Left renal cortex interstitium (tissue), 4 donors: ENCODE measurements around the gene FHOD3. TPM values are rescaled to one million over a fixed set of nuclear protein-coding genes. Genes with fewer than 3 reads are reported as not detected.

Experiments used
- DNase-seq, 4 donors: peaks; one replicate each; pipeline ENCODE4 v3.0.0-alpha.2; 2013; ENCODE audit warnings: low read depth in 4 of 4, low spot score in 2 of 4, missing footprints in 1 of 4
- polyA plus RNA-seq, 4 donors: library from polyadenylated mRNA; unstranded; fragments of 120-200 nt; gene quantifications; one replicate each; pipeline ENCODE4 v1.2.1, GENCODE V29; 2013; ENCODE audit not compliant: insufficient read length in 4 of 4

FHOD3 gene
- polyA plus RNA-seq, 4 donors, result 35.3 to 42.9 (median 40.5) TPM

- no peak for DNase-seq
Measured at GRCh38 chr18:36402765-36403396, 105.4 kb downstream of the FHOD3 start.

- DNase-seq, result no peak
Measured at GRCh38 chr18:36403896-36404820, 106.6 kb downstream of the FHOD3 start.

- no peak for DNase-seq
Measured at GRCh38 chr18:36405611-36406010, 108.1 kb downstream of the FHOD3 start.

GRCh38 chr18:36406805-36407204, 109.3 kb downstream of the FHOD3 start:
- DNase-seq, result no peak

DNA sequence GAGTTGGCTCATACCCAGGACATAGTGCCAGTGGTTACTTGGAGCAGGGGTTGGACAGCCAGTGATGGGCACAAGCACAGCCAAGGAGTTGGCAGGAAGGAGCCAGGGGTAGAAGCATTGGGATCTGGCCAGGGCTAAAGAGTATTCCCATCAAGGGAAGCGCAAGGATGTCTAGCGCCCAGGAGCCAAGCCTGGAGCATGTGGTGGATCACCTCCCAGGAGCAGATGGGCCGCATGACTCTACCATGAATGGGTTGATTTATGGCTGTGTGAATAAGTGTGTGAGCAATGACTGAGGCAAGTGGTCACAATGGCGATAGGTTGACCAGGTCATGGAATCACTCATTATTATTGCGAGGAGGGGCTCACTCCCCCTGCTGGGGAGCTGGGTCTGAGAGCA, 111.1 kb downstream of the FHOD3 start:
- no peak for DNase-seq

DNA sequence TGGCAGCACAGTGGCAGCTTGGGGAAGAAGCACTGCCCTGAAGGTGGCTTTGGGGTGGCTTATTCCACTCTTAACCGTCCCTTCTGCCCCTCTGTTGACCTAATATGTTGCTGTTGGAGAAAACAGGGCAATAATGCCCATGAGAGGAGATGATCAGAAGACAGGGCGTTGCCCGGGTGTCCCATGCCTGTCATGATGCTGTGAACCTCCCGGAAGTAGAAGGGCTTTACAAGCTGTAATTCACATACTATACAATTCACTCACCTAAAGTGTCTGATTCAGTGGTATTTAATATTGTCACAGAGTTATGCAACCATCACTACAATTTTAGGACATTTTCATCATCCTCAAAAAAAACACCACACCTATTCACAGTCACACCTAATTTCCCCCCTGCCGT, 112.3 kb downstream of the FHOD3 start:
- no peak for DNase-seq

GRCh38 chr18:36410346-36410745, 112.8 kb downstream of the FHOD3 start:
- DNase-seq, result no peak

DNA sequence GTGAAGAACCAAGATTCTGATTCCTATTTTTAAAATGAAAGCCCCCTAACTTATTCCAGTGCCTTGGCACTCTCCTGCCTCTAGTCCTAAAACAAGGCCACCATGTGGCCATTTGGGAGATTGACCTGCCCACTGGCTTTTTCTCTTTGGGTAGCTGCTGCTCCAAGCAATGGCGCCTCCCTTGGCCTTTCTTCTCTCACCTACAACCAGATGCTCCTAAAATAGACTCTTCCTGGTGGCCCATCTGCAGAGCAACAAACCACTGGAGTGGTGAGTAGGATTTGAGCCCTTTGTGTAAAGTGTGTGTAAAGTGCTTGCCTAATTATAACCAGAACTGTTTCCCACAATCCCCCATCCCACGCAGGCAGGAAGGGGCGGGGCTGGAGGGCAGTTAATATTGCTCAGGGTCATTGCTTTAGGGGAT, 114.2 kb downstream of the FHOD3 start:
- no peak for DNase-seq

DNA sequence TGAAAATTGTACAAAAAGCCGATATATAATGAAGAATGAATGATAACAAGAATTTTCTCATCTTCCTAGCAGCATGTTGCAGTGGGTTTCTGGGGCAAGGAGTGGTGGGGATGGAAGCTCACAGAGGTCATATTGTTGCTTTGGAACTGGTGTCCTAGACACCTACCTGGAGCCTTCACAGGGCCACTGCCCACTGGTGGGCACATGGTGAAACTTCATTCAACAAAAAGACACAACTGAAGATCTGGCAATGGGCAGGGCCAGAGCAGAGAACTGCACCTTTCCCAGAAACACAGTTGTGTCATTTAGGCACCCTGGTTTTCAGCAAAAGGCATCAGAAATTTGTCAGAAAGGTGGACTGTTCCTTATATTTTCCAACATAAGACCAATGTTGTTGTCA, 115.3 kb downstream of the FHOD3 start:
- no peak for DNase-seq

GRCh38 chr18:36415171-36415570, 117.7 kb downstream of the FHOD3 start:
- no peak for DNase-seq

GRCh38 chr18:36415625-36416024, 118.1 kb downstream of the FHOD3 start:
- no peak for DNase-seq

GRCh38 chr18:36419188-36419899, 121.8 kb downstream of the FHOD3 start:
- DNase-seq, result no peak

DNA sequence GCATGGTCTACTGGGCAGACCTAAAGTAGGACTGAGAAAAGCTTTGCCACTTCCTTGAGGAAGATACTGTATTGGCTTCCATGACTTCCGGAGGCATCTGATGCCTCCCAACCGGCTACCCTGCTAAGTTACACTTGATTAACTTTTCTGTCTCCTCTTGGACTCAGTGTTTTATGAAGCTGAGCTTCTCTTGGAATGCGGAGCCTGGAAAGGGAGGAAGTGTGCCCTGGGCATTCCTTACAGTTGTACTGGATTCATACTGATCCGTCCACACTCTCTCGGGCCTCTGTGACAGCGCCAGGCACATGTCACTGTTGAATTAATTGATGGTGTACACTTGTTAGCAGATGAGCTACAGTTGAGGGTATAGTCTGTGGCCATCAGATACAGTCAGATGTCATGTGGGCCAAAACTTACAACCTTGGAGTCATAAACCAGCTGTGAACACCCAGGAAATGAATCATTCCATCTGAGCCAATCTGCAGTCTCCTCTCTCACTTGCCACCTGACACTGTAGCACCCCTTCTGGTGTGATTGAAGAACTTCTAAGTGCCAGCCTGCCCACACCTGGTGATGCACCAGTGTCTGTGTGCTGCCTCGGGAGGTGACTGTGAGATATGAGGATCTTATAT, 122.5 kb downstream of the FHOD3 start:
- peak in 1 of 4 donors; percentile 32 for DNase-seq

- no peak for DNase-seq
Measured at GRCh38 chr18:36420826-36421225, 123.3 kb downstream of the FHOD3 start.

DNA sequence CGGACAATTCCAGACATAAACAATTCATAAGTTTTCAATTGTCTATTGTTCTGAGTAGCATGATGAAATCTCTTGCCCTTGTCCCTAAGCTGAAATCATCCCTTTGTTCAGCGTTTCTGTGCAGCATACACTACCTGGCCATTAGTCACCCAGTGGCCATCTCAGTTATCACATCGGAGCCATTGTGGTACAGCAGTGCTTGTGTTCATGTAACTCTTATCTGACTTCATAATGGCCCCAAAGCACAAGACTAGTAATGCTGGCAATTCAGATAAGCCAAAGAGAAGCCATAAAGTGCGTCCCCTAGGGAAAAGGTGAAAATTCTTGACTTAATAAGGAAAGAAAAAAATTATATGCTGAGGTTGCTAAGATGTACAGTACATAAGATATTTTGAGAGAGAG, 127.2 kb downstream of the FHOD3 start:
- DNase-seq, result no peak

DNA sequence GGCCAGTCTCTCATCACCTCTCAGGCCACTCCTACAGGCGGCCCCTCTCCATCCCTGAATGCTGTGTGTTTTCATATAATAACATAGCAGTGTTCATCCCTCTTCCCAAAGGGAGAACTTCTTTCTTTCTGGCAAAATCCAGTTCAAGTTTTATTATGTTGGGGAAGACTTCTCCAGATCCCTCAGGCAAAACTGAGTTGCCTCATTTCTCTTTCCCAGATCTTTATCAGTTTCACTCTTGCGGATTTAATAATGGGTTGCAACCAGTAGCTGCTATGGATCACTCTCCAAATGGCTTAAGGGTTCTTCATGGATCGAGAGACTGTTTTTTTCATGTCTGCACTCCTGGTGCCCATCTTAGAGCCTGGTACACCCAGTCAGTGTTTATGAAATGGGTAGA, 129.9 kb downstream of the FHOD3 start:
- DNase-seq, result no peak

DNA sequence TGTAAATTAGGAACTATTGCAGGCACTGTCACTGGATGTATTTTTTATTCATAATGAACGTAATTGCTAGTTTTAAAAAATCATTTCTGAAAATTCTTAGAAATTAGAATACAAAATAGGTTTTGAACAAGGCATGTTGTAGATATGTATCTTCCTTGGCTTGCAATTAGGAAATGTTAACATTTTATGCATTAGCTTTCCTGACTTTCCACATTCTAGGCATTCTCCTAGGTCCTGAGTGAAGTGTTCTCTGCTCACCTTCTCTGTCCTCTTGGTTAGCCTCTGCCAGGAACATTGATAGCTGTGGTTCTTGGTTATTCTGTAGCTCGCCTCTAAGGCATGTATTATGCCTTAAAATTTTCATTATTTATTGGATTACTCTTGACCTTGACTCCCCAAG, 130.3 kb downstream of the FHOD3 start:
- DNase-seq, result no peak

DNA sequence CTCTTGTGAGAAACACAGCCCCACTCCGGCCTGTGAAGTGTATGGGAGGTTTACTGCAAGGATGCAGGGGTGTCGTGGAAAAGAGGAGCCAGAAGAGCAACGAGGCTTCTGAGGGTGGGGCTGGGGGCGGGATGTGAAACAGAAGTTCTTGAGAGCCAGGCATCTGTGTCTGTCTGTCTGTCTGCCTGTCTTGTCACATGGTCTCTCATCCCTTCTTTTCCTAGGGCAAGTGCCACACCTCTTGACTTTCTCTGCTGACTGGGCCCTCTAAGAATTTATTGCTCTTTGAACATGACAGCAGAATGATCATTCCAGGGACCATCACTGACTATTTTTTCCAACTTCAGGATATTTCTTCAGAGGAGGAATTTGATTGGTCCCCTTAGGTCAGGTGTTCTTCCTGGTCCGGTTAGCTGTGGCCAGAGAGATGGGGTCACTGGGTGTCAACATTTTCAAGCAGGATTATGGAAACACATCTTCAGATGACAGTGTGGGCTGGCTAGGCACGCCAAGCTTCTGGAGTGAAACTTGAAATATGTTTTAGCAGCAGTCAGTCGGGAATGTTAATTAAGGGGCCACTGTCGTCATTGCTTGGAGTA, 131.0 kb downstream of the FHOD3 start:
- no peak for DNase-seq

DNA sequence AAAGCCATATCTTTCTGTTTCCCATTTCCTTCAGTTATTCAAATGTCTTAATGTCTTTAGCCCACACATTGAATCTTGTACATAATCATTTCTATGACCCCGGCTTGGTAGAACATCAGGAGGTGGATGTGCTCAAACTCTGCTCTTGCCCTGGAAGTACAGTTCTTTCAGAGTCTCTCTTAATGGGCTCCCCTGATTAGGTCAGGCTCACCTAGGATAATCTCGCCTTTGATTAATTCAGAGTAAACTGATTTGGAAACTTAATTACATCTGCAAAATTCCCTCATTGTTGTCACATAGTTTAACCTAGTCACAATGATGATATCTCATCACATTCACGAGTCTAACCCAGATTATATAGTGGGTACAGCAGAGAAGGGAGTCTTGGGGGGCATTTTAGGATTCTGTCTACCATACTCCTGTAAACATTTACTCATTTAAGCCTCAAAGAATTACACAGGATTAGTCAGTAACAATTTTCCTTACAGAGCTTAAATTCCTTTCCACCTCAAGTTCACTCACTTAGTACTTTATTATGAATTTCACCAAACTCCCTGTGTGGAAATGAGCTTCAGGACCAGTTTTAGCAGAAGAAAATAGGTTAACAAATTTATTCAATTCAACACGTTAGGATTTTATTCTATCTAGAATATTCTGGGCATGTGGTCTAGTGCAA, 135.5 kb downstream of the FHOD3 start:
- DNase-seq, result no peak

GRCh38 chr18:36436387-36436786, 138.9 kb downstream of the FHOD3 start:
- no peak for DNase-seq
